Neuronal stem cell (in vitro differentiated cells): ENCODE measurements around the gene FGF21.

Source experiments
- DNase-seq: peaks from one replicate; pipeline ENCODE4 v3.0.0-alpha.2; 2013; ENCODE audit warnings: low spot score
- H2AFZ ChIP-seq: one replicate; pipeline ENCODE4 v1.6.1; 2013; ENCODE audit warnings: mild to moderate bottlenecking, low read length, inconsistent platforms
- H2AK5ac ChIP-seq: 2 replicates; pipeline ENCODE4 v1.6.1; 2013; ENCODE audit warnings: low read depth, mild to moderate bottlenecking, inconsistent platforms, low read length, moderate library complexity, mixed read lengths
- H2BK120ac ChIP-seq: 2 replicates; pipeline ENCODE4 v1.6.1; 2013; ENCODE audit warnings: low read depth, mild to moderate bottlenecking, inconsistent platforms, low read length, moderate library complexity, mixed read lengths
- H2BK12ac ChIP-seq: one replicate; pipeline ENCODE4 v1.6.1; 2013; ENCODE audit warnings: low read length, inconsistent platforms
- H2BK15ac ChIP-seq: 2 replicates; pipeline ENCODE4 v1.6.1; 2013; ENCODE audit warnings: mild to moderate bottlenecking, low read length, inconsistent platforms, mixed read lengths
- H2BK5ac ChIP-seq: one replicate; pipeline ENCODE4 v1.6.1; 2013; ENCODE audit warnings: inconsistent platforms, mild to moderate bottlenecking, low read length, moderate library complexity
- H3K14ac ChIP-seq: one replicate; pipeline ENCODE4 v1.6.1; 2013; ENCODE audit warnings: low read length, inconsistent platforms
- H3K18ac ChIP-seq: 2 replicates; pipeline ENCODE4 v1.6.1; 2013; ENCODE audit warnings: low read length, inconsistent platforms
- H3K23ac ChIP-seq: 2 replicates; pipeline ENCODE4 v1.6.1; 2013; ENCODE audit warnings: low read depth, mild to moderate bottlenecking, mixed read lengths, low read length, inconsistent platforms; ENCODE audit not compliant: poor library complexity
- H3K27ac ChIP-seq: replicated peaks from 3 replicates; pipeline ENCODE4 v1.5.1; 2013; ENCODE audit warnings: low read length, inconsistent platforms
- H3K27me3 ChIP-seq, 3 experiments: 2 replicates each; pipeline ENCODE4 v1.6.1; 2013; ENCODE audit warnings: low read length in 3 of 3, mild to moderate bottlenecking in 2 of 3, inconsistent platforms in 1 of 3, low read depth in 1 of 3, mixed read lengths in 1 of 3, moderate library complexity in 1 of 3; ENCODE audit not compliant: control insufficient read depth in 3 of 3, insufficient read depth in 3 of 3
- H3K36me3 ChIP-seq, 2 donors: replicated peaks in 1 of 2; 2 replicates each; pipeline ENCODE4 v1.6.1; 2013; ENCODE audit warnings: low read length in 2 of 2; ENCODE audit not compliant: control insufficient read depth in 2 of 2, insufficient read depth in 2 of 2
- H3K4ac ChIP-seq: 2 replicates; pipeline ENCODE4 v1.6.1; 2013; ENCODE audit warnings: inconsistent platforms, mild to moderate bottlenecking, low read length, moderate library complexity
- H3K4me1 ChIP-seq, 2 donors: 1 replicate in 1 of 2; 2 replicates in 1 of 2; pipeline ENCODE4 v1.6.1; 2013; ENCODE audit warnings: low read length in 2 of 2, low read depth in 1 of 2; ENCODE audit not compliant: control insufficient read depth in 2 of 2, insufficient read depth in 1 of 2
- H3K4me2 ChIP-seq: one replicate; pipeline ENCODE4 v1.6.1; 2013; ENCODE audit warnings: mild to moderate bottlenecking, low read length, inconsistent platforms; ENCODE audit not compliant: insufficient read depth, poor library complexity, severe bottlenecking
- H3K4me3 ChIP-seq, 2 donors: 2 replicates each; pipeline ENCODE4 v1.5.1; 2013; ENCODE audit warnings: low read length in 2 of 2, mild to moderate bottlenecking in 2 of 2, inconsistent platforms in 1 of 2, moderate library complexity in 1 of 2
- H3K79me1 ChIP-seq: one replicate; pipeline ENCODE4 v1.6.1; 2013; ENCODE audit warnings: low read depth, mild to moderate bottlenecking, inconsistent platforms, low read length, moderate library complexity
- H3K9ac ChIP-seq: one replicate; pipeline ENCODE4 v1.6.1; 2013; ENCODE audit warnings: mild to moderate bottlenecking, low read depth, low read length, inconsistent platforms; ENCODE audit not compliant: poor library complexity
- H3K9me3 ChIP-seq, 2 donors: replicated peaks in 1 of 2; 2 replicates each; pipeline versions ENCODE3 to v1.6.1; 2013; ENCODE audit warnings: low read length in 2 of 2, mild to moderate bottlenecking in 2 of 2, inconsistent platforms in 1 of 2, low read depth in 1 of 2, mixed read lengths in 1 of 2, moderate library complexity in 1 of 2; ENCODE audit not compliant: control insufficient read depth in 2 of 2, insufficient read depth in 1 of 2
- H4K8ac ChIP-seq: one replicate; pipeline ENCODE4 v1.6.1; 2013; ENCODE audit warnings: low read depth, mild to moderate bottlenecking, inconsistent platforms, low read length, moderate library complexity
- H4K91ac ChIP-seq: one replicate; pipeline ENCODE4 v1.6.1; 2013; ENCODE audit warnings: low read length, low read depth, mild to moderate bottlenecking, inconsistent platforms; ENCODE audit not compliant: poor library complexity
- WGBS, 2 donors: extraction: QIAGEN DNeasy Blood & Tissue Kit; methylation state at CpG; one replicate each; pipeline ENCODE4 v1.1.7; 2013; ENCODE audit warnings: missing lambda C conversion rate in 2 of 2, mixed read lengths in 1 of 2; ENCODE audit not compliant: insufficient read length in 2 of 2, insufficient replicate concordance in 1 of 2; ENCODE audit errors: extremely low coverage in 2 of 2; 5-methylcytosine and 5-hydroxymethylcytosine counted together

Gene FGF21

DNA sequence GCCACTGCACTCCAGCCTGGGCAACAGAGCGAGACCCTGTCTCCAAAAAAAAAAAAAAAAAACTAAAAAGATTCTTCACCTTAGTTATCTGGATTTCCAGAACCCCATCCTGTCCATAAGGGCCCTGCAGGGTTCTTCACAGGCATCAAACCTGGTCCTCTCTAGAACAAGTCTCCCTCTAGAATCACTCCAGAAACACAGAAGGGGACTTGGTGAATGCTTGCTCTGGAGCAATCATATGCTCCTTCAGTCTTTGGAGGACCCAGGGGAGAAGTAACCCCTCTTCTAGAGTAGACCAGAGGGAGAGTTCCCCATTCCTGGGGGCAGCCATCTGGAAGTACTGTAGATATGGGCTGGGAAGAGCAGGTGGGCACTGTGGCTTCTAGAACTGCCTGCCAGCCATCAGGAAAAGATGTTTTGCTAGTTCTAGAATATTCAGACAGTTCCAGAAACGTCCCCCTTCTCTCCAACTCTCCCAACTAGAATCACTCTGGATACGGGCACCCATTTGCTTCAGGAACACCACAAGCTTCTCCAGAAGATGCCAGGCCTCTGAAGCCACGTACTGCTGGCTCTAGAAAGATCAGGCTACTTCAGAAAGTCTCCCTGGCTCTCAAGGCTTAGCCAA lies 5.6 kb upstream of the FGF21 start:
- no CpG with 5 or more reads among the region's 4 CpGs for WGBS, 2 donors
- H3K9me3 ChIP-seq = peaks cover 4 to 12% of the 10 kb centered on the region in 2 donors
- H3K36me3 ChIP-seq = no peaks in the 10 kb centered on the region
- H3K9ac ChIP-seq = no peak overlapping the region
- H2BK15ac ChIP-seq = no peak overlapping the region
- H3K18ac ChIP-seq = no peak overlapping the region
- H2BK12ac ChIP-seq = no peak overlapping the region
- no peak overlapping the region for H3K4ac ChIP-seq
- peaks cover 2% of the 10 kb centered on the region for H3K79me1 ChIP-seq
- no peak overlapping the region for H4K8ac ChIP-seq
- H3K4me1 ChIP-seq = peaks cover 6 to 8% of the 10 kb centered on the region in 2 donors
- H4K91ac ChIP-seq = no peak overlapping the region
- H3K27me3 ChIP-seq = peaks cover 0 to 62% (median 18%) of the 10 kb centered on the region in 3 experiments
- no peak overlapping the region for H3K4me3 ChIP-seq
- no peak overlapping the region for H2AK5ac ChIP-seq
- H2AFZ ChIP-seq = no peak overlapping the region
- no peak overlapping the region for H3K4me2 ChIP-seq
- no peak overlapping the region for H3K23ac ChIP-seq
- no peak overlapping the region for H3K14ac ChIP-seq
- DNase-seq = no peak
- no peak overlapping the region for H2BK5ac ChIP-seq
- H2BK120ac ChIP-seq = no peak overlapping the region
- no peak overlapping the region for H3K27ac ChIP-seq

DNA sequence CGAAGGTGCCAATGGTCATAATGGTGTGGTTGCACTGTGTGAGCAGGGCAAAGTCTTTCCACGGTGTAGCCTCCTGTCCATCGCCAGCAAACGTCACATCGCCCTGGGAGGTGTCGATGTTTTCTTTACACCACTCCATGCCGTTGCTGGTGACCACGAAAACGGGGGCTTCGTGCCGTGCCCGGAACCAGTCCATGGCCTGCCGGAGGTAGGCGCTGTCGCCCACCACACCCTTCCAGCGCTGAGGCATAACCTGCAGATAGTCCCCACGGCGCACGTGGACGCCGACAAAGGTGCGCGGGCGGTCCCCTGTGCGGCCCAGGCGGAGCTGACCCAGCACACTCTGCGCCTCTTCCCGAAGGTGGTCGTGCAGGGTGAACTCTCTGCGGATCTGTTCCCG lies 5.0 kb upstream of the FGF21 start:
- H3K79me1 ChIP-seq = peaks cover 2% of the 10 kb centered on the region
- peak overlapping the region; percentile 39 for H4K91ac ChIP-seq
- H3K18ac ChIP-seq = no peak overlapping the region
- no peak overlapping the region for H2BK120ac ChIP-seq
- no peak overlapping the region for H2BK12ac ChIP-seq
- no peak overlapping the region for H2BK5ac ChIP-seq
- no peak overlapping the region for H3K4ac ChIP-seq
- peak overlapping the region; percentile 73 for H2AK5ac ChIP-seq
- H3K14ac ChIP-seq = no peak overlapping the region
- H2BK15ac ChIP-seq = peak overlapping the region; percentile 56
- peaks cover 0 to 68% (median 18%) of the 10 kb centered on the region in 3 experiments for H3K27me3 ChIP-seq
- peak overlapping the region in 1 of 2 donors; percentile 54 for H3K4me3 ChIP-seq
- H3K4me1 ChIP-seq = peaks cover 6 to 8% of the 10 kb centered on the region in 2 donors
- no peak overlapping the region for H3K27ac ChIP-seq
- WGBS, 2 donors = no CpG with 5 or more reads among the region's 31 CpGs
- no peak overlapping the region for H4K8ac ChIP-seq
- H2AFZ ChIP-seq = no peak overlapping the region
- no peak for DNase-seq
- no peaks in the 10 kb centered on the region for H3K36me3 ChIP-seq
- no peak overlapping the region for H3K4me2 ChIP-seq
- peaks cover 4 to 12% of the 10 kb centered on the region in 2 donors for H3K9me3 ChIP-seq
- no peak overlapping the region for H3K9ac ChIP-seq
- no peak overlapping the region for H3K23ac ChIP-seq

DNA sequence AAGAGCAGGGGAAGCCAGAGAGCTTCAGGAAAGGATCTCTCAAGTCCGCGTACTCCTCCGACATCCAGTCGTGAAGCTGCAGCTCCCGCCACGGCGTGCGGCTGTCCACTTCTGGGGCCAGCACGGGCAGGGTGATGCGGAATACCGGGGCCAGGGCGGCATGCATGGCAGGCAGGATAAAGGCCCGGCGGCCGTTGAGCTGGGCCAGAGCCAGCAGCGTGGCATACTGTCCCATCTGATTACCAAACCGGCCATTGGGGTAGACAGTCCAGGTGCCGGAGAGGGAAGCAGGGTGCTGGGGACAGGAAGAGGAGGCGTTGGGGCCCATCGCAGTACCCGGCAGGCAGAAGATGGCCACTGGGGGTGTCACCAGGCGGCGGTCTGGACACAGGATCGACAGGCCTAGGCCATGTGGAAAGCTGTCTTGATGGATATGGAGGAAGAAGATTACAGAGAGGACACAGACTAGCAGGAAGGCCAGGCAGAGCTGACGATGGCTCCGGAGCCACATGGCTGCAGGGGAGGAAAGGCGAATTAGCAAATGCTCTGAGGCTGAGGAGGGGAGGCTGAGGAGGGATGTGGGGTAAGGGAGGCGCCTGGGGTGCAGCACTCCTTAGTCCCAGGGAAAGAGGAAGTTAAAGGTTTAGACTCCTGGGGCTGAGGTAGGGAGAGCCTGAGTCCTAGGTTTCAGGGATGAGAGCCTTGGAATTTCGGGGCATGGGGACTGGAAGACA lies 4.4 kb upstream of the FGF21 start:
- Histone ChIP-seq H3K14ac (no peak overlapping the region), H3K4ac (no peak overlapping the region), H4K91ac (no peak overlapping the region), H4K8ac (peak overlapping the region; percentile 45), H3K27ac (no peak overlapping the region), H3K4me3 (no peak overlapping the region), H2BK15ac (peak overlapping the region; percentile 56), H3K4me2 (no peak overlapping the region), H3K79me1 (peaks cover 2% of the 10 kb centered on the region), H3K9me3 (peaks cover 0 to 12% of the 10 kb centered on the region in 2 donors), H2AK5ac (peak overlapping the region; percentile 73), H2BK12ac (no peak overlapping the region), H2BK5ac (peak overlapping the region; percentile 84), H2BK120ac (no peak overlapping the region), H3K27me3 (peaks cover 0 to 74% (median 18%) of the 10 kb centered on the region in 3 experiments), H3K4me1 (peaks cover 6 to 8% of the 10 kb centered on the region in 2 donors), H3K36me3 (no peaks in the 10 kb centered on the region), H3K23ac (no peak overlapping the region), H3K9ac (no peak overlapping the region), H2AFZ (no peak overlapping the region), H3K18ac (no peak overlapping the region)
- WGBS, 2 donors = no CpG with 5 or more reads among the region's 29 CpGs
- DNase-seq = no peak

DNA sequence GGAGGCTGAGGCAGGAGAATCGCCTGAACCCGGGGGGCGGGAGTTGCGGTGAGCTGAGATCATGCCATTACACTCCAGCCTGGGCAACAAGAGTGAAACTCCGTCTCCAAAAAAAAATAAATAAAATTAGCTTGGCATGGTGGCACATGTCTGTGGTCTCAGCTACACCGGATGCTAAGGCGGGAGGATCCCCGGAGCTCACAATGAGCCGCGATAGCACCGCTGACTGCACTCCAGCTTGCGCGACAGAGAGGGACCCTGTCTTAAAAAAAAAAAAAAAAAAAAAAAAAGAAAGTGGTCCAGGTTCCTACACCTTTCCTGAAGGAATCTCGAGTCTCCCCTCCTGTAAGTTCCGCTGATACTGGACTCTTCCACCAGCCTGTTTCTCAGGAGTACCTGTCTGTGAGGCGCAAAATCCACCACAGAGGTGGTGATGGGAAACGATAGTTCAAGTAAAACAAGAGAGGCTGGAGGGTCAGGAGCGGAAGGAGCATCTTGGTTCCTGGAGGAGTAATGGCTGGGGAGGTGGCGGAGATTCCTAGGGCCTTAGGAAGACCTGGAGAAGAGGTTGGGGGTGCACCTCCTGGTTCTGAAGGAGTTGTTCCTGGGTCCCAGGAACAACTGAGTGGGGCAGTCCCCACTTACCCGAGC lies 3.4 kb upstream of the FGF21 start:
- H3K27ac ChIP-seq = no peak overlapping the region
- no peak for DNase-seq
- no CpG with 5 or more reads among the region's 20 CpGs for WGBS, 2 donors

More for the DNA sequence above, 3.4 kb upstream of the FGF21 start:
- Histone ChIP-seq H3K9me3 (peaks cover 0 to 9% of the 10 kb centered on the region in 2 donors), H3K4me3 (peak overlapping the region in 1 of 2 donors; percentile 90), H3K27me3 (peaks cover 0 to 76% (median 18%) of the 10 kb centered on the region in 3 experiments), H3K18ac (peak overlapping the region; percentile 58), H3K36me3 (no peaks in the 10 kb centered on the region), H4K8ac (no peak overlapping the region), H3K4me1 (peaks cover 6 to 8% of the 10 kb centered on the region in 2 donors), H3K79me1 (peaks cover 2% of the 10 kb centered on the region), H3K9ac (peak overlapping the region; percentile 91), H3K23ac (no peak overlapping the region), H3K4ac (no peak overlapping the region), H3K14ac (no peak overlapping the region), H2BK12ac (no peak overlapping the region), H2AK5ac (no peak overlapping the region), H2BK120ac (no peak overlapping the region), H4K91ac (no peak overlapping the region), H3K4me2 (peak overlapping the region; percentile 96), H2BK15ac (no peak overlapping the region), H2BK5ac (no peak overlapping the region), H2AFZ (peak overlapping the region; percentile 82)
